ENCODE results near the gene VKORC1L1. TPM values are rescaled to one million over a fixed set of nuclear protein-coding genes. Genes with fewer than 3 reads are reported as not detected.
"Not testable (repeated sequence)": the region's sequence is repeated elsewhere in the genome, so short reads cannot be mapped to it uniquely, and the experiment has no call there.

The VKORC1L1 gene
- total RNA-seq, 1 donor from 2014 or later, result 26.9 TPM

GRCh38 chr7:65880242-65880641 lies 7.4 kb downstream of the VKORC1L1 start:
- FAIRE-seq; DNase-seq (ENCODE audit: low spot score in 2 of 2): not testable (repeated sequence)

GRCh38 chr7:65884983-65885382 lies 12.1 kb downstream of the VKORC1L1 start:
- not testable (repeated sequence) for FAIRE-seq

GRCh38 chr7:65885533-65885932 lies 12.7 kb downstream of the VKORC1L1 start:
- FAIRE-seq; DNase-seq (ENCODE audit: low spot score in 2 of 2): not testable (repeated sequence)

More at GRCh38 chr7:65884983-65885382, 12.1 kb downstream of the VKORC1L1 start:
- DNase-seq (ENCODE audit: low spot score in 2 of 2), result not testable (repeated sequence)

GRCh38 chr7:65888434-65889156 lies 15.7 kb downstream of the VKORC1L1 start:
- FAIRE-seq; DNase-seq (ENCODE audit: low spot score in 2 of 2): not testable (repeated sequence)

GRCh38 chr7:65889722-65890121 lies 16.8 kb downstream of the VKORC1L1 start:
- DNase-seq (ENCODE audit: low spot score in 2 of 2); FAIRE-seq: not testable (repeated sequence)

- no peak for DNase-seq (ENCODE audit: low spot score in 2 of 2)
- FAIRE-seq, result no peak
Observed at GRCh38 chr7:65892161-65892560, 19.3 kb downstream of the VKORC1L1 start.

GRCh38 chr7:65892835-65893234 lies 20.0 kb downstream of the VKORC1L1 start:
- no peak for DNase-seq (ENCODE audit: low spot score in 2 of 2)
- no peak for FAIRE-seq

GRCh38 chr7:65896279-65896870 lies 23.5 kb downstream of the VKORC1L1 start:
- DNase-seq (ENCODE audit: low spot score in 2 of 2) (no peak), FAIRE-seq (no peak)

- not testable (repeated sequence) for DNase-seq (ENCODE audit: low spot score in 2 of 2); FAIRE-seq
Observed at GRCh38 chr7:65897289-65897688, 24.4 kb downstream of the VKORC1L1 start.

GRCh38 chr7:65898677-65899447 lies 26.0 kb downstream of the VKORC1L1 start:
- not testable (repeated sequence) for FAIRE-seq

GRCh38 chr7:65902306-65902705 lies 29.4 kb downstream of the VKORC1L1 start:
- no peak for DNase-seq (ENCODE audit: low spot score in 2 of 2)
- no peak for FAIRE-seq

More at GRCh38 chr7:65898677-65899447, 26.0 kb downstream of the VKORC1L1 start:
- not testable (repeated sequence) for DNase-seq (ENCODE audit: low spot score in 2 of 2)

GRCh38 chr7:65907501-65908198 lies 34.8 kb downstream of the VKORC1L1 start:
- DNase-seq (ENCODE audit: low spot score in 2 of 2) (no peak), FAIRE-seq (no peak)

- no peak for DNase-seq (ENCODE audit: low spot score in 2 of 2)
- FAIRE-seq, result no peak
Observed at GRCh38 chr7:65910237-65910636, 37.4 kb downstream of the VKORC1L1 start.

- FAIRE-seq, result no peak
- DNase-seq (ENCODE audit: low spot score in 2 of 2), result no peak
Observed at GRCh38 chr7:65912237-65912636, 39.4 kb downstream of the VKORC1L1 start.

GRCh38 chr7:65915921-65916657 lies 43.2 kb downstream of the VKORC1L1 start:
- DNase-seq (ENCODE audit: low spot score in 2 of 2), result no peak

GRCh38 chr7:65923316-65923715 lies 50.4 kb downstream of the VKORC1L1 start:
- FAIRE-seq (no peak), DNase-seq (ENCODE audit: low spot score in 2 of 2) (no peak)

More at GRCh38 chr7:65915921-65916657, 43.2 kb downstream of the VKORC1L1 start:
- no peak for FAIRE-seq

GRCh38 chr7:65924193-65924592 lies 51.3 kb downstream of the VKORC1L1 start:
- DNase-seq (ENCODE audit: low spot score in 2 of 2) (no peak), FAIRE-seq (no peak)

- FAIRE-seq, result no peak
Observed at GRCh38 chr7:65925040-65925439, 52.2 kb downstream of the VKORC1L1 start.

GRCh38 chr7:65926588-65926987 lies 53.7 kb downstream of the VKORC1L1 start:
- FAIRE-seq (no peak), DNase-seq (ENCODE audit: low spot score in 2 of 2) (no peak)

More at GRCh38 chr7:65925040-65925439, 52.2 kb downstream of the VKORC1L1 start:
- DNase-seq (ENCODE audit: low spot score in 2 of 2), result no peak

All from frontal cortex (tissue), 4 donors.